HG02840 (cell line): Measurements from ENCODE around the gene RNF25.

ENCODE experiments used
- ATAC-seq: cut with Tn5 transposase; IDR thresholded peaks from one replicate; pipeline ENCODE4 v1.9.1; 2021; ENCODE audit warnings: mild to moderate bottlenecking, moderate library complexity, moderate number of reproducible peaks; ENCODE audit not compliant: unreplicated experiment, low FRiP score

RNF25 gene, protein sequence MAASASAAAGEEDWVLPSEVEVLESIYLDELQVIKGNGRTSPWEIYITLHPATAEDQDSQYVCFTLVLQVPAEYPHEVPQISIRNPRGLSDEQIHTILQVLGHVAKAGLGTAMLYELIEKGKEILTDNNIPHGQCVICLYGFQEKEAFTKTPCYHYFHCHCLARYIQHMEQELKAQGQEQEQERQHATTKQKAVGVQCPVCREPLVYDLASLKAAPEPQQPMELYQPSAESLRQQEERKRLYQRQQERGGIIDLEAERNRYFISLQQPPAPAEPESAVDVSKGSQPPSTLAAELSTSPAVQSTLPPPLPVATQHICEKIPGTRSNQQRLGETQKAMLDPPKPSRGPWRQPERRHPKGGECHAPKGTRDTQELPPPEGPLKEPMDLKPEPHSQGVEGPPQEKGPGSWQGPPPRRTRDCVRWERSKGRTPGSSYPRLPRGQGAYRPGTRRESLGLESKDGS

DNA sequence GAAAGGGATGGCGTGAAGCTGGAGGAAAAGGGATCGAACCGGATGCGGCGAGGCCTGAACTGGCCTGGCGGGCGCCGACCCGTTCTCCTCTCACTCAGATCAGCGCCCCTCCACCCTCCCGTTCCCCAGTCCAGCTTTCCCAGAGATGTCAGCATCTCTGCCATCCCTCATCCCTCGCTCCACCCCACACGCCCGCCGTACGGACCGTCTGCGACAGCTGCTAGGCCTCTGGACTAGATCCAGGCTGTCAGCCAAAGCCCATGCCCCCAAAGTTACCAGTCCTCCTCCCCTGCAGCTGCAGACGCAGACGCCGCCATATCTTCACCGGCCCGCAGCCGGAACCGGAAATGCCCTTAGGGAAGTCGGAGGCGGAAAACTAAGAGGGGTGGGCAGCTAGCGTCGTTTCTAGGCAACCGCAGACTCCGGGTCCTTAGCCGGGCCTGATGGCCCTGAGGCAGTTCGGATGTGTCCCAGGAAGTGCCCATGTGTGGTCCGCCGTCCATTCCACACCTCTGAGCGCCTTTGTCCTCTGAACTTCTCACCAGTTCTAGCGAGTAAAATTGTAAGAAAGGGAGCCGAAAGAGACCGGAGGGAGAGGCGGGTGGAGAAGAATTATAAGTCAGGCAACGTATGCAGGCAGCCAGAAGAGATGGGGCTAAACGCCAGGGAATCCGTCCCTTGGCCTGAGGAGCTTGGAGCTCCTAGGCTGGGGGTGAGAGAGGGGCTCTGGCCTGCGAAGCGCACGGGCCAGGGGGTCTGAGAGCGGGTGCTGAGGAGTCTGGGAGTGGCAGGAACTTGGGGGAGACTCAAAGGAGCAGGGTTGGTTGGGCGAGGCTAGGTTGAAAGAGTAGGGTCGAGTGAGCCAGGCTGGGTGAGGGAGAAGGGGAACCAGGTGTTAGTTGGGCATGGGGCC, at the start of gene RNF25, which contains the start of gene STK36:
RNF25 (minus strand) TSS at position 349 of the 913 bp plus-strand sequence; CDS start at position 317, 32 bp downstream.
STK36 (plus strand) TSS at position 433 of the 913 bp plus-strand sequence. CDS start 744 bp downstream, outside the sequence.
- peak; percentile 97 for ATAC-seq

DNA sequence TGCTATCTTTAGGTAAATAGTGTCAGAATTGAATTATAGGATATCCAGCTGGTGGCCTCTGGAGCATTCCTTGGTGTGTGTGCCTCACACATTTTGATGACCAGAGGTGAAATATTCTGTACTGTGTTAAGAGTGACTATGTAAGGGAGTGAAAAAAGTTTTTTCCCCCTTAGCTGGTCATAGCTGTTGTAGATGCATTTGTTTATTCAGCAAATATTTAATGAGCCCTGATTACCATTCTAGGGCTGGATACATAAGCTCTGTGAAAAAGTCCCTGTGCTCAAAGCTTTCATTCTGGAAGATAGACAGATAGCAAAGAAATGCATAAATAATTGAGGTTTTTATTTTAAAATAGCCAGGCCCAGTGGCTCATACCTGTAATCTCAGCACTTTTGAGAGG, 49.7 kb upstream of the RNF25 start:
- ATAC-seq = no peak

DNA sequence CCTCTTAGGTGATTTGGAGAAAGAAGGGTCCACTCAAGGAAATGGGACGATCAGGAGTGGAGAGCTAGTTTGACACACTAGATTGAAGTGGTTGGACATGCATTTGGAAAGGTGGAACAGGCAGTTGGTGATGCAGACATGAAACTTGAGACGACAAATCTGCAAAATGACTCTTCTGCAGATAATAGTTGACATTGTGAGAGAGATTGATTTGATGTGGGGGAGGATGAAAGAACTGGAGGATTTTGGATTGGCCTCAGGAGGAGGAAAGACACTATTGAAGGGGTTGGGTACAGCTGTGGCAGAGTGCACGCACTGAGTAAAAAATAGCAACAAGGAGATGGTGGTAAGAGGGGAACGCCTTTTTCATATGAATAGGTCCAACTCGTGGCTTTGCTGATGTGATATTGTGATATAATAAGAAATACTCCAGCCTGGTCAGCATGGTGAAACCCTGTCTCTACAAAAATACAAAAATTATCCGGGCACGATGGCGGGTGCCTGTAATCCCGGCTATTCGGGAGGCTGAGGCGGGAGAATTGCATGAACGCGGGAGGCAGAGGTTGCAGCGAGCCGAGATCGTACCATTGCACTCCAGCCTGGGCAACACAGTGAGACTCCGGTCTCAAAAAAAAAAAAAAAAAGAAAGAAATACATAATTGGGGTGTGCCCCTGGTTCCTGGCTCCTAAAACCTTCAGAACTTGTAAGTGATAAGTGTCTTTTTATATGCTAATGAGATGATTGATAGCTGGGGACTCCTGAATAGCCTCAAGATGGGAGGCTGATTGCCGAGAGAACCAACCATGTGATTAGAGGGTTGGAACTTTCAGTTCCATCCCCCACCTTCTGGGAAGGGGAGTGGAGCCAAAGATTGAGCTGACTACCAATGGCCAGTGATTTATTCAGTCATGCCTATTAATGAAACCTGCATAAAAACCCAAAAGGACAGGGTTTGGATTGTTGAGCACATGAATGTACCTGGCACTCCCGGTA, 48.5 kb upstream of the RNF25 start:
- no peak for ATAC-seq

DNA sequence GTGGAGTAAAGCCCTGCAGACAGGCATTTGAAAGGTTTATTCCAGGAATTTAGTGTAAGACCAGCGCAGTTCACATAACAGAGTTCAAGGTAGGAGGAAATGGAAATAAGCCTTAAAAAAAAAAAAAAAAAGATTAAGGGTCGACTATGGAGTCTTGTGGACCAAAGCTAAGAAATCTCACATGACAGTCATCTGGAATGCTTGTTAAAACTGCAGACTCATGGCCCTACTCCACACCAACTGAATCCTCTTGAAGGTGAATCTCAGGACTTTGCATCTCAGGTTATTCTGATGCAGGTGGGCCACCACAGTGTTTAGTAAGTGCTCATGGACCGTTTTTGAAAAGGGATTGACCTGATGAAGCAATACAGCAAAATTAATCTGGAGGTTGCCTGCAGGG, 47.7 kb upstream of the RNF25 start:
- no peak for ATAC-seq

DNA sequence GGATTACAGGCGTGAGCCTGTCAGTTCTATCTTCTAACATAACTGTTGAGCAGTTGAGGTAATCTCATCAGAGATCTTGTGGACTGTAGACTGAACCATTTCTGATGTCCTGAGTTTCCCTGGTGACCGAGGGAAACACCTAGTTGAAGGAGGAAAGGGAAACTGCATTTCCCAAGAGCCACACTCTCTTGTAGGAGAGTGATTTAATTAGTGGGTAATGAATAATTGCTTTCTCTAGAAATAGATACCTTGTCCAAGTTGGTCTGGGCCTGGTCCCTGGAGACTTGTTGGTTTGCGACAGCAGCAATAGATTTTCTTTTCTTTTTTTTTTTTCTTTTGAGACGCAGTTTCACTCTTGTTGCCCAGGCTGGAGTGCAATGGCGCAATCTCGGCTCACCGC, 46.3 kb upstream of the RNF25 start:
- no peak for ATAC-seq

DNA sequence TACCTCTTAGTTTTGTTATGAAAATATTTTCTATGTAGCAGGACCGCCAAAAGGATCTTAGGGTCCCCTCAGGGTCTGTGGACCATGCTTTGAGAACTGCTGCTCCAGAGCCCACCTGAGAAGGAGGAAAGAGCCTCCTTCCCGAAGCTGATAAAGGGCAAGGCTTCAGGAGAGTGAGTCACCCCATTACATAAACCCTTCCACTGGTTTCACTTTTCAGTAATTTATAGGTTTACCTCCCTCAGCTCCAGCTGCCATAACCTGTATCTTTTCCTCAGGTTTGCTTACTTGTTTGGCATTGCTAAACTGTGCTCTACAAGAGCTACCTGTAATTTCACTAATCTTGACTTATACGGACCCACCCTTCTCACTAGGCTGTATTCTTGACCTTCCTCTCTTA, 45.5 kb upstream of the RNF25 start:
- no peak for ATAC-seq

DNA sequence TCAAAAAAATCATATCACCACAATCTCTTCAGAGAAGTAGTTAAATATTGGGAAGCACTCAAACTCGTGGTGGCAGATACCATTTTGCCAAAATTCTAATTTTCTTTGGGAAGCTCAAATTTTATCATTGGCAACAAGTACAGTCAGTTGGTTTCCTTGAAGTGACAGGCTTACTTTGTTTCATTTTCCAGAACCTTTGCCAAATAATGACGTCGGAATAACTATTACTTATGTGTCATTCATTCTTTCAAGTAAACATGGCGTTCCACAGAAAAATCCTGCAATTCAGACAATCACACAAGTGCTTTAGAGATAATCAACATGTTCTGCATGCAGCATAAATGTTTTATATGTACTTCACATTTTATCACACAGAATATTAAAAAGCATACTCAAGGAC, 44.3 kb upstream of the RNF25 start:
- ATAC-seq = no peak

DNA sequence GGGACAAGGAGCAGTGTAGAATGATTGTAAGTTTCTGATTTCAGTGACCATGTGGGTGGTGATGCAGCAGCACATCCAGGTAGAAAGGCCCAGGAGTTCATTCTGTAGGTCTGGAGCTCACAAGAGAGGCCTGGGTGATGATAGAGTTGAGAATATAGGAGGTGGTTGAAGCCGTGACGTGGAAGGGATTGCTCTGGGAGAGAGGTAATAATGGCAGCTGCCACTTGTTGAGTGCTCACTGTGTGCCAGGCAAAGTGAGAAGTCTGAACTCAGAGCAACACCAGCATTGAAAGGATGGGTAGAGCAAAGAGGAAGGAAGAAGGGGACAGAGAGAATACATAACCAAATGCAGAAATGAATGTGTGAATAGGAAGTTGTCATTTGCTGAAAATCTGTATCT, 42.1 kb upstream of the RNF25 start:
- ATAC-seq = no peak

DNA sequence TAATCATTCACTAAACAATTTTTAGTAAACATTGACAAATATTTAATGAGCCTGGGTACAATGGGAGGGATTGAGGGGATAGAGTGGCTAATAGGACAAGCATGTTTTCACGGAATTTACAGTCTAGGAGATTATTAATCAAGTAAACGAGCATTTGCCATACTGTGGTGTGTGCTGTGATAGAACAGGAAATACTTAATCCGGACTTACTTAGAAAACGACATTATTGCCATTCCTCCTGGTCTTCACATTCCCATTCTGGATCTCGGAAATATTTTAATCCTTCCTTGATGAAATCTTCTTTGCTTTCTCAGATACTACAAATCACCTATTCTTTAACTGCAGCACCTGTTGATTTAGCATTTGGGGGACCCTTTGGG, 39.7 kb upstream of the RNF25 start:
- ATAC-seq = no peak

DNA sequence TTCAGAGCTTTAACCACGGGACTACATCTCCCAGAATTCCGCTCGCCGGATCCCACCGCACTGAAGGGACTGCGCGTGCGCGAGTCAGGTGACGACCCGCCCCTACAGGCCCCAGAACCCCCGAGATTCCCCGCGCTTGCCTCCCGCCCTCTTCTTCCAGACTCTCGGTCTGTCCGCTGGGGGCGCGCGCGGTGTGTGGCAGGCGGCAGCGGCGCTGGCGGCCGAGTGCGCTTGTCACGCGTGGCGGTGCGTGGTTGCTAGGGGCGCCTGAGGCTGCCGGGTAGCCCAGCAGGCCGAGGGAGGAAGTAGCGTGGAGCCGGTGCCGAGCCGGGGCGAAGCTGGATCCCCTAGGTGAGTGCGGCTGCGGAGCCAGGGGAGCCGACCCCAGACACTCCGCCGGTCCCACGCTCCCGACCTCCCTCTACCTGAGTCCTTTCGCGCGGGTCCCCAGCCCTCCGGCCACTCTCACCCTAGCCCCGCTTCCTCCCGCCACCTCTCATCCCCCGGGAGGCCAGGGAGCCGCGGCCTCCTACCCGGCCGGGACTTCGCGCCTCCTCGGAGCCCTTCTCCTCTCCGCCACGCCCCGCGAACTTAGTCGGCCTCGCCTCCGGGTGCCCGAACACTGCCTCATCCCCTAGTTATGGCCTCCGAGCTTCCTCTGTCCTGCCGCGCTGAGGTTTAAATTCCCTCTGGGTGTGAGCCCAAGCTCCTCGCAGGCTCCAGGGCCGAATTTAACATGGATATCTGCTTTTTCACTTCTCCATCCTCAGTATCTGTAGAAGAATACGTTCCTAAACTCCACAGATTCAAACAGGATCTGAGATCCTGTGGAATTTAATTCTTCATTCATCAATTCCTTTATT, 39.1 kb upstream of the RNF25 start, which contains the start of gene TTLL4:
TTLL4 (plus strand) TSS at position 149 of the 863 bp plus-strand sequence. CDS start 26,842 bp downstream, outside the sequence.
- peak; percentile 92 for ATAC-seq

DNA sequence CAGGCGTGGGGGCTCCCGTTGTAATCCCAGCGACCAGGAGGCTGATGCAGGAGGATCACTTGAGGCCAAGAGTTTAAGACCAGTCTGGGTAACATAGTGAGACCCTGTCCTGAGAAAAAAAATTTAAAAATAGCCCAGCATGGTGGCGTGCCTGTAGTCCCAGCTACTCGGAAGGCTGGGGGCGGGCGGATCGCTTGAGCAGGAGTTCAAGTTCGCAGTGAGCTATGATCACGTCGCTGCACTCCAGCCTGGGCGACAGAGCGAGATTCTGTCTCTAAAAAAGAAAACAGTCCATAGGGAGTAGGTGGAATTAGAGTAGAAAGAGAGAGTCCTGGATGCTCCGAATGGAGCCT, 38.5 kb upstream of the RNF25 start:
- no peak for ATAC-seq

DNA sequence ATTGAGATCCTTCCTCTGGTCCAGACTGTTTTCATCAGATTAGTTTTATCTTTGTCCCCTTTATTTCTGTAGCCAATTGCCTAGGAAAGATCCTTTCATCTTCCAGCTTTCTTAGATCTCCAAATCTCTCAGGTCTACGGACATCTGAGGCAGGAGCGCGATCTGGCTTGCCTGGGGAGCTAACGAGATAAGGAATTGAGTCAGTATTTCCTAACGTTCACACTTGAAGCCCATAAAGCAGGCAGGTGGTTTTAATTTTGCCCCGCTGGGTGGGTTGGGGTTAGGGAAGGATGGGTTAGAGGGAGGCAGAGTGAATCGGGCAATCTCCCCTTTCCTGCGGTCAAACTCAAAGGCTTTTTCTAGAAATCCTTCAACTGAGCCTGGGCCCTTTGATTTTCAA, 38.1 kb upstream of the RNF25 start:
- ATAC-seq = no peak

DNA sequence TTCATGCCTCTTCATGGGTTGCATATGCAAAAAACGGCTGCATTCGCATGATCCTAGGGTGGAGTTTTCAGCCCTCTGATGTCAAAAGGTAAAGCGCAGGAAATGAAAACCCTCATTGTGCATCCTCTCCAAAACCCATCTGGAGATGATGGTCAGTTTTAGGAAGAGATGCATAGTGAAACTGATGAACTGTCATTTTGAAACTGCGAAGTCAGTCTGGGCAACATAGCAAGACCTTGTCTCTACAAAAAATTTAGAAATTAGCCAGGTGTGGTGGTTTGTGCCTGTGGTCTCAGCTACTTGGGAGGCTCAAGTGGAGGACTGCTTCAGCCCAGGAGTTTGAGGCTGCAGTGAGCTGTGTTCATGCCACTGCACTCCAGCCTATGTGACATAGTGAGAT, 36.3 kb upstream of the RNF25 start:
- ATAC-seq = no peak

DNA sequence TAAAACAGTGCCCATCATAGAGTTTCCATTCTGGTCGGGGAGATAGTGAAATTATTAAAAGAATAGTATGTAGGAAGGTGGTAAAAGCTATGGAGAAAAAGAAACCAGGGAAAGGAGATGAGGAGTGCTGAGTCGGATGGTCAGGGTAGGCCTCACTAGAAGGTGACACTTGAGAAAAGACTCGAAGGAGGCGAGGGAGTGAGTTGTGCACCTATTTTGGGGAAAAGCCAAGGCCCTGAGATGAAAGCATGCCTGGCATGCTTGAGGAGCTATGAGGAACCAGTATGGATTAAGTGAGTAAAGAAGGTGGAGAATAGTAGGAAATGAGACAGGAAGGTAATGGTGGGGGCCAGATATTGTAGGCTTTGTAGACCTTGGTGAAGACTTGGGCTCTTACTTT, 31.5 kb upstream of the RNF25 start:
- no peak for ATAC-seq

DNA sequence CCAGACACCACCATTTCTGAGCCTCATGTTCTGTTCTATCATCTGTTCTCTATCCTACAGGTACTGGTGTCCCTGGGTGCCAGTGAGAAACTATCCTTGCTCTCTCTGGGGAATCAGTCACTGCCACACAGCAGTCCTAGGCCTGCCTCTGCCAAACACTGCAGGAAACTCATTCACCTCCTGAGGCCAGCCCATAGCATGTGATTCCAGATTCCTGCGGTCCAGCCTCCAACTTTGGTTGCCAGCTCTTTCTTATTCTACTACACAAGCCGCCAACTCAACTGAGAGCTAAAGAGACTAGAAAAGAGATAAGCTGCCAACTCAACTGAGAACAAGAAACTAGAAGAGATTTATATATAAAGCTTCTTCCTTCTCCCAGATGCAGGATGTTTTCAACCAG, 30.0 kb upstream of the RNF25 start:
- ATAC-seq = no peak

DNA sequence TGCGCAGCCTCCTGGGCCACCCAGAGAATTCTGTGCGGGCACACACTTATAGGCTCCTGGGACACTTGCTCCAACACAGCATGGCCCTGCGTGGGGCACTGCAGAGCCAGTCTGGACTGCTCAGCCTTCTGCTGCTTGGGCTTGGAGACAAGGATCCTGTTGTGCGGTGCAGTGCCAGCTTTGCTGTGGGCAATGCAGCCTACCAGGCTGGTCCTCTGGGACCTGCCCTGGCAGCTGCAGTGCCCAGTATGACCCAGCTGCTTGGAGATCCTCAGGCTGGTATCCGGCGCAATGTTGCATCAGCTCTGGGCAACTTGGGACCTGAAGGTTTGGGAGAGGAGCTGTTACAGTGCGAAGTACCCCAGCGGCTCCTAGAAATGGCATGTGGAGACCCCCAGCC, 27.1 kb upstream of the RNF25 start:
- ATAC-seq = no peak

DNA sequence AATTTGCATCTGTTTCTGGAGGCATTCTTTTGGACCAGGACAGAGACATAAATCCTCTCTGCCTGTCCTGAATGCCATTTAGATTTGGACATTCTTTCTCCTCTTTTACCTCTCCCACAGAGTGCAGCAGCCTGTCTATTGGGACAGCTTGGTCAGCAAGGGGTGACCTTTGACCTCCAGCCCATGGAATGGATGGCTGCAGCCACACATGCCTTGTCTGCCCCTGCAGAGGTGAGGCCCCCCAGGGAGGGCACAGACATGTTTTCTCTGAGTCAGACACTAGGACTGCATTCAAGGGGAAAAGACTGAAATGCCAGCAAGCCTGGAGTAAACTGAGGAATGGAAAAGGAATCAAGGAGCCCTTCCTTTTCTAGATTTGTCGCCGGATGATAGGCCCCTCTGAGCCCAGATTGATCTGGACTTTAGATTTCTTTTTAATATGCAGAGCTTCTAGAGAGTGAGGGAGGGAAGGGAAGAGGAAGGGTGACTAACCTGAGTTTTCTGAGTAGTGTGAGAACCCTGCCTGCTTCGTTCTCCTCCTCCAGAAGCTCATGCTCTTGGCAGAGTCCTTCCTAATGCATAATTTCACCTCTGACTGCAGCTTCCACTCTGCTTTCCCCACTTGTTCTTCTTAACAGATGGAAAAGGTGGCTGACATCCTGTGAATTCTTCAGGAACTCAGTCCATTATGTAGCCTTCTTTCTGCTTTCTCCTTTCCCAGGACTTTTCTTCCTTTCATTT, 22.8 kb upstream of the RNF25 start:
- ATAC-seq = no peak

DNA sequence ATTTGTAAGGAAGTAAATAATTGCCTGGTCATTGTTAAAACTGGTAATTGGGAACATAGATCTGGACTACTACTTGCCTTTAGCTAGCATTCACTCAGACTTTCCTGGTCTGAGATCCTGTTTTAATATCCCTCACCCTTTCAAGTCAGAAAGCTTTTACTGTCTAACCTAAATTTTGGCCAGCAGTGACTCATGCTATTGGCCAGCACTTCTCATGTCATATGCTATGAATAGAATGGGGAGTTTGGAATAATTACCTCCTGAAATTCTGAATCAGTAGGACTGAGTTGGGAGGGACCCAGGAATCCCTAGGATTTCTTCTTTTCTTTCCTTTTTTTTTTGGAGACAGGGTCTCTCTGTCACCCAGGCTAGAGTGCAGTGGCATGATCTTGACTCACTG, 19.4 kb upstream of the RNF25 start:
- ATAC-seq = no peak
